A549 (cell line): ENCODE data around the gene THRA. TPM values are rescaled to one million over a fixed set of nuclear protein-coding genes. Genes with fewer than 3 reads are reported as not detected.

ENCODE experiments used
- ATAC-seq, 2 experiments: fragments of 200-7000 bp in 1 of 2; fragments of >200 bp in 1 of 2; cut with Nextera tagmentation in 1 of 2; cut with Tn5 transposase in 1 of 2; 3 replicates each; pipeline versions ENCODE4 v1.8.0 to v1.9.1; 2018 to 2020; ENCODE audit warnings: mild to moderate bottlenecking in 1 of 2, moderate library complexity in 1 of 2
- CTCF ChIA-PET: fragments of 300-600 bp; sonication (Branson Sonifier 250); formaldehyde crosslinking; extraction: SDS; loops from one replicate; lab custom pipeline; 2021; ENCODE audit warnings: antibody characterized with exemption, inconsistent platforms; lab: Yijun Ruan, JAX
- POLR2A ChIA-PET: fragments of 350-600 bp; formaldehyde crosslinking; extraction: SDS; loops from one replicate; lab custom pipeline; 2021; ENCODE audit warnings: antibody characterized with exemption, inconsistent platforms; lab: Yijun Ruan, JAX
- DNase-seq, 2 experiments: peaks; one replicate each; pipeline versions ENCODE4 v3.0.0 to v3.0.0-alpha.2; 2011 to 2016; ENCODE audit warnings: low read depth in 1 of 2, low spot score in 1 of 2
- FAIRE-seq: peaks from 2 replicates; lab custom pipeline; 2011; peaks lifted over from hg19 to GRCh38; lab: Jason Lieb, UNC
- H3K27ac ChIP-seq, 2 experiments: fragments of >200 bp; sonication (Bioruptor Twin); formaldehyde crosslinking; 3 replicates each; pipeline ENCODE4 v1.5.1; 2016 to 2017
- H3K4me1 ChIP-seq: fragments of >200 bp; sonication (Bioruptor Twin); formaldehyde crosslinking; 3 replicates; pipeline ENCODE4 v1.6.1; 2016
- H3K4me2 ChIP-seq: fragments of >200 bp; sonication (Bioruptor Twin); formaldehyde crosslinking; 3 replicates; pipeline ENCODE4 v1.6.1; 2016
- H3K4me3 ChIP-seq: fragments of >200 bp; sonication (Bioruptor Twin); formaldehyde crosslinking; 3 replicates; pipeline ENCODE4 v1.5.1; 2016
- H3K9me3 ChIP-seq: fragments of >200 bp; sonication (Bioruptor Twin); formaldehyde crosslinking; 3 replicates; pipeline ENCODE4 v1.6.1; 2016
- HOXA7 ChIP-seq: fragments of 250-450 bp; sonication (Bioruptor Pico); IDR thresholded peaks from 2 replicates; pipeline ENCODE4 v1.5.0; 2020; ENCODE audit warnings: mild to moderate bottlenecking, moderate library complexity
- JUN ChIP-seq, 2 experiments: fragments of >200 bp; sonication (Bioruptor Twin); formaldehyde crosslinking; IDR thresholded peaks; 2 replicates in 1 of 2; 3 replicates in 1 of 2; pipeline ENCODE4 v1.6.1; 2016 to 2017
- MYC ChIP-seq: IDR thresholded peaks from 2 replicates; pipeline ENCODE4 v1.6.1; 2012; ENCODE audit warnings: mild to moderate bottlenecking, inconsistent platforms, low read length, improper control_type of control experiment, borderline replicate concordance
- POLR2A ChIP-seq: IDR thresholded peaks from 2 replicates; pipeline ENCODE4 v1.6.1; 2012; ENCODE audit warnings: mild to moderate bottlenecking, low read length
- RFX5 ChIP-seq: fragments of 450-650 bp; IDR thresholded peaks from 2 replicates; pipeline ENCODE4 v1.7.1; 2014; ENCODE audit warnings: antibody characterized with exemption, mild to moderate bottlenecking, moderate library complexity
- WGBS: methylation state at CpG from one replicate; pipeline ENCODE4 v1.1.6; 2017; ENCODE audit errors: missing lambda C conversion rate; 5-methylcytosine and 5-hydroxymethylcytosine counted together
- polyA plus RNA-seq, 4 experiments: library from polyadenylated mRNA; depleted of rRNA in 3 of 4; stranded (reverse); fragments of >200 nt; fragmentation: RNase III in 1 of 4; extraction: RNeasy Plus Mini Kit Qiagen cat#74134 plus additional on column Dnase treatment in 1 of 4; gene quantifications; 2 replicates in 3 of 4; 3 replicates in 1 of 4; pipeline ENCODE4 v1.2.3, GENCODE V29; 2011 to 2017
- TF ChIP-seq, protein P1 (sequence below): fragments of 150-350 bp; IDR thresholded peaks from 2 replicates; pipeline ENCODE4 v1.6.1; 2014; ENCODE audit warnings: low read depth, mild to moderate bottlenecking, low read length
- TF ChIP-seq, protein P2 (sequence below): fragments of >200 bp; sonication (Bioruptor Twin); formaldehyde crosslinking; IDR thresholded peaks from 3 replicates; pipeline ENCODE4 v1.5.1; 2016
- TF ChIP-seq, protein P3 (sequence below): fragments of 450-650 bp; IDR thresholded peaks from 2 replicates; pipeline ENCODE4 v1.6.1; 2014; ENCODE audit warnings: antibody characterized with exemption
- TF ChIP-seq, protein P4 (sequence below): fragments of 250-450 bp; sonication (Bioruptor Pico); IDR thresholded peaks from 2 replicates; pipeline ENCODE4 v1.5.0; 2021; ENCODE audit warnings: mild to moderate bottlenecking, moderate library complexity, borderline replicate concordance
- TF ChIP-seq, protein P5 (sequence below): fragments of >200 bp; sonication (Bioruptor Twin); formaldehyde crosslinking; IDR thresholded peaks from 3 replicates; pipeline ENCODE4 v1.6.1; 2016

The THRA gene
- polyA plus RNA-seq, 2 of the 4 experiments (the other 2 are of a cell fraction), result 20.1 to 22.5 TPM

DNA sequence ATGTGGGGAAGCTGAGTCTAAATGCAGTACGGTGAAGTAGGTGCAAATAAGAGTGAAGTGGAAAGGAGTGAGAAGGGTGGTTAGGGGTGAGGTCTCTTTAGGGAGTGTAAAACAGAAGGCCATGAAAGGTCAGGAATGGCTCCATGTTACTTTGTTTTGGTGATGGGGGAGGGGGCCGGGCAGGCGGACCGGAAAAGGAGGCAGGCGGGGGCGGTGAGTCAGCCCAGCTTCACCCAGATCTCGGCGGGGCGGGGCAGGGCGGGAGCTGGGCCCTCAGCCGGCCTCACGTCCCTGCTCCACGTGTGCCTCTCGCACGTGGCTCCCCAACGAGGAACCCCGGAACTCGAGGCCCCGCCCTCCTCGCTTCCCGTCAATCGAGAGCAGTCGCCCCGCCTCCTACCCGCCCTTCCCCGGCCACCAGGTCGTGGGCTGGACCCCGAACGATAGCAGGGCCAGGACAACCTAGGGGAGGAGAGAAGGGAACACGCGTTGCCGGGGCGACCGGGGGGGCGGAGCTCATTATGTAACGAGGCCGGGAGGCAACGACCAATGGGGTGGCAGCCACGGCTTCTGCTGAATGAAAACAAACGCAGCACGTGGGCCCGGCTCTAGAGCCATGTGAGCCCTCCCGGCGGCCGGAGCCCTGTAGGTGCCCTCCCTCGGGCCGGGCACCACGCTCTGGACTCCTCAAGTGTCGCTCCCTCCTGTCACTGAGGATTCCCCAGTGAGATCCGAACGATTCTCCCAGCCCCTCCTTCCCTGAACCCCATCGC is 36.3 kb downstream of the THRA start (continued):
- TF ChIP-seq, protein P1, sequence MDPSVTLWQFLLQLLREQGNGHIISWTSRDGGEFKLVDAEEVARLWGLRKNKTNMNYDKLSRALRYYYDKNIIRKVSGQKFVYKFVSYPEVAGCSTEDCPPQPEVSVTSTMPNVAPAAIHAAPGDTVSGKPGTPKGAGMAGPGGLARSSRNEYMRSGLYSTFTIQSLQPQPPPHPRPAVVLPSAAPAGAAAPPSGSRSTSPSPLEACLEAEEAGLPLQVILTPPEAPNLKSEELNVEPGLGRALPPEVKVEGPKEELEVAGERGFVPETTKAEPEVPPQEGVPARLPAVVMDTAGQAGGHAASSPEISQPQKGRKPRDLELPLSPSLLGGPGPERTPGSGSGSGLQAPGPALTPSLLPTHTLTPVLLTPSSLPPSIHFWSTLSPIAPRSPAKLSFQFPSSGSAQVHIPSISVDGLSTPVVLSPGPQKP, result no peak
- TF ChIP-seq HOXA7 (0 out of 2 replicates have a peak, but pooled peaks have one; percentile 32), POLR2A (no peak), JUN (IDR thresholded peaks at IDR 0.05) (peak; percentile 52 to 77; a peak in 2 of 5 replicates)
- TF ChIP-seq, protein P2, sequence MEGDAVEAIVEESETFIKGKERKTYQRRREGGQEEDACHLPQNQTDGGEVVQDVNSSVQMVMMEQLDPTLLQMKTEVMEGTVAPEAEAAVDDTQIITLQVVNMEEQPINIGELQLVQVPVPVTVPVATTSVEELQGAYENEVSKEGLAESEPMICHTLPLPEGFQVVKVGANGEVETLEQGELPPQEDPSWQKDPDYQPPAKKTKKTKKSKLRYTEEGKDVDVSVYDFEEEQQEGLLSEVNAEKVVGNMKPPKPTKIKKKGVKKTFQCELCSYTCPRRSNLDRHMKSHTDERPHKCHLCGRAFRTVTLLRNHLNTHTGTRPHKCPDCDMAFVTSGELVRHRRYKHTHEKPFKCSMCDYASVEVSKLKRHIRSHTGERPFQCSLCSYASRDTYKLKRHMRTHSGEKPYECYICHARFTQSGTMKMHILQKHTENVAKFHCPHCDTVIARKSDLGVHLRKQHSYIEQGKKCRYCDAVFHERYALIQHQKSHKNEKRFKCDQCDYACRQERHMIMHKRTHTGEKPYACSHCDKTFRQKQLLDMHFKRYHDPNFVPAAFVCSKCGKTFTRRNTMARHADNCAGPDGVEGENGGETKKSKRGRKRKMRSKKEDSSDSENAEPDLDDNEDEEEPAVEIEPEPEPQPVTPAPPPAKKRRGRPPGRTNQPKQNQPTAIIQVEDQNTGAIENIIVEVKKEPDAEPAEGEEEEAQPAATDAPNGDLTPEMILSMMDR, result no peak
- TF ChIP-seq, all 56 proteins: peak for 26

DNA sequence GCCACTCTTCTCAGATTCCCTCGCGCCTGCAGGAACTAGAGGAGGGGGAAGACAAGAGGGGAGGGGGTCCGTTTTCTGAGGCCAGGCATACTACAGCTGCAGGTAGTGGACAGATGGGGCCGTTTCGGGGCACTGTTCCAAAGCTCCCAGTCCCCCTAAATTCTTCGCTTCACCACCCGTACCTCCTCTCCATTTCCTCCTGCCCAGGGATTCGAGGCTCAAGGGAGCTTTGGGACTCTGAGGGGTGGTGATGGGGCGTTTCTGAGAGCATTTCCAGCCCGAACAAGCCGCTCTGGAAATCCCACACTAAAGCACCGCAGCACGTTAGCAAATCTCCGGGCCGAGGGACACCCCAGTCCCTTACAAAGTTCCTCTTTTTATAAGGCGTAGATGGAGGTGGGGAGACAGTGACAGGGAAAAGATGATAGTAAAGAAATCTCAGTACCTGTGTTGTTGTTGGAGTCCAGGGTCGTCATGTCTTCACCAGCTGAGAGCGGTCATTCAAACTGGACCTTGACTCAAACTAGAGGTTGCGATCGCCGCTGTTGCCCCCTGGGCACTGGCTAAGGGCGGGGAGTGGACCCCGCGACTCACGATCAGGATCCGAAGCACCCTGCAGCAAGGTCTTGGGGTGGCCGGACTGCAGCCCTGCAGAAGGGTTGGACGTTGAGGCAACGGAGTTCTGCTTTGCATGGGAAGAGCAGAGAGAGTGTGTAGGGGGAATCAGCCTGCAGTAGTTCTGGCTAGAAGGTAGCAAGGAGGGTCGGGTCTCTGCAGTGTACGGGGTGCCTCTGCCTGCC is 37.1 kb downstream of the THRA start:
- no peak for DNase-seq
- FAIRE-seq, result no peak
- TF ChIP-seq, protein P3, sequence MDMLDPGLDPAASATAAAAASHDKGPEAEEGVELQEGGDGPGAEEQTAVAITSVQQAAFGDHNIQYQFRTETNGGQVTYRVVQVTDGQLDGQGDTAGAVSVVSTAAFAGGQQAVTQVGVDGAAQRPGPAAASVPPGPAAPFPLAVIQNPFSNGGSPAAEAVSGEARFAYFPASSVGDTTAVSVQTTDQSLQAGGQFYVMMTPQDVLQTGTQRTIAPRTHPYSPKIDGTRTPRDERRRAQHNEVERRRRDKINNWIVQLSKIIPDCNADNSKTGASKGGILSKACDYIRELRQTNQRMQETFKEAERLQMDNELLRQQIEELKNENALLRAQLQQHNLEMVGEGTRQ, result no peak
- 0 out of 2 replicates have a peak, but pooled peaks have one; percentile 39 for TF ChIP-seq RFX5
- TF ChIP-seq, protein P4, sequence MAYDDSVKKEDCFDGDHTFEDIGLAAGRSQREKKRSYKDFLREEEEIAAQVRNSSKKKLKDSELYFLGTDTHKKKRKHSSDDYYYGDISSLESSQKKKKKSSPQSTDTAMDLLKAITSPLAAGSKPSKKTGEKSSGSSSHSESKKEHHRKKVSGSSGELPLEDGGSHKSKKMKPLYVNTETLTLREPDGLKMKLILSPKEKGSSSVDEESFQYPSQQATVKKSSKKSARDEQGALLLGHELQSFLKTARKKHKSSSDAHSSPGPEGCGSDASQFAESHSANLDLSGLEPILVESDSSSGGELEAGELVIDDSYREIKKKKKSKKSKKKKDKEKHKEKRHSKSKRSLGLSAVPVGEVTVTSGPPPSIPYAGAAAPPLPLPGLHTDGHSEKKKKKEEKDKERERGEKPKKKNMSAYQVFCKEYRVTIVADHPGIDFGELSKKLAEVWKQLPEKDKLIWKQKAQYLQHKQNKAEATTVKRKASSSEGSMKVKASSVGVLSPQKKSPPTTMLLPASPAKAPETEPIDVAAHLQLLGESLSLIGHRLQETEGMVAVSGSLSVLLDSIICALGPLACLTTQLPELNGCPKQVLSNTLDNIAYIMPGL, result 0 out of 2 replicates have a peak, but pooled peaks have one; percentile 36
- H3K4me3 ChIP-seq, result peak overlapping the region; percentile 54
- H3K4me1 ChIP-seq, result peaks cover 59% of the 10 kb centered on the region
- 11% methylated on average over 25 of the region's 31 CpGs for WGBS
- H3K4me2 ChIP-seq, result peak overlapping the region; percentile 95
- H3K27ac ChIP-seq, result peak overlapping the region; percentile 89
- peak; percentile 12 to 46 for ATAC-seq
- H3K9me3 ChIP-seq, result no peaks in the 10 kb centered on the region
- ChIA-PET POLR2A (interaction anchor here (0.6 to 7.1 kb wide), 22 partner anchors 10 to 1589 kb away, joined by 3 to 173 read pairs (median 6); partner anchors contain the start of genes CASC3, EIF1, MED24 and MSL1), CTCF (interaction anchor here (0.8 to 17.1 kb wide), 16 partner anchors 10 to 120 kb away, joined by 3 to 390 read pairs (median 8); partner anchors contain the start of genes PSMD3 and THRA)

DNA sequence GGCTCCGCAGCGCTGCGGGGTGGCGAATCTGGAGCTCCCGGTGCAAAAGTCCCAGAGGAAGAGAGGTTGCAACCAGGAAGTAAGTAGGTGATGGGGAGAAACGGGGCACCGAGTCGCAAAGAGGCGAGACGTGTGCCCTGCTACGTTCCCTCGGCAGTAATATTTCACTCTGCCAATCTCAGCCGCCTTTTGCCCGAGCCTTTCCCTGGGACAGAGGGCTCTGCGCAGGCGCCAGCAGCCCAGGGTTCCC is 37.6 kb downstream of the THRA start, which contains the start of gene NR1D1:
NR1D1 (minus strand) TSS at position 171 of the 250 bp plus-strand sequence. CDS start 495 bp downstream, outside the sequence.
- CTCF ChIA-PET, result interaction anchor here (0.6 to 17.1 kb wide), 15 partner anchors 11 to 102 kb away, joined by 3 to 390 read pairs (median 7); partner anchors contain the start of gene THRA
- DNase-seq (no peak), ATAC-seq (no peak; a peak in 1 of 6 replicates), FAIRE-seq (no peak)
- WGBS, result under 1% methylated on average over 16 of the region's 16 CpGs
- Histone ChIP-seq H3K4me1 (peaks cover 63% of the 10 kb centered on the region), H3K4me3 (peak within 1 kb of the TSS; percentile 54), H3K4me2 (peak within 1 kb of the TSS; percentile 95), H3K27ac (peak within 1 kb of the TSS; percentile 89), H3K9me3 (no peaks in the 10 kb centered on the region)
- POLR2A ChIA-PET, result interaction anchor here (0.6 to 7.1 kb wide), 20 partner anchors 10 to 1917 kb away, joined by 3 to 173 read pairs (median 6); partner anchors contain the start of genes CASC3, DNAJC7, EIF1 and MED24
- peak; percentile 68 for TF ChIP-seq POLR2A
- no peak for TF ChIP-seq MYC
- TF ChIP-seq, protein P5, sequence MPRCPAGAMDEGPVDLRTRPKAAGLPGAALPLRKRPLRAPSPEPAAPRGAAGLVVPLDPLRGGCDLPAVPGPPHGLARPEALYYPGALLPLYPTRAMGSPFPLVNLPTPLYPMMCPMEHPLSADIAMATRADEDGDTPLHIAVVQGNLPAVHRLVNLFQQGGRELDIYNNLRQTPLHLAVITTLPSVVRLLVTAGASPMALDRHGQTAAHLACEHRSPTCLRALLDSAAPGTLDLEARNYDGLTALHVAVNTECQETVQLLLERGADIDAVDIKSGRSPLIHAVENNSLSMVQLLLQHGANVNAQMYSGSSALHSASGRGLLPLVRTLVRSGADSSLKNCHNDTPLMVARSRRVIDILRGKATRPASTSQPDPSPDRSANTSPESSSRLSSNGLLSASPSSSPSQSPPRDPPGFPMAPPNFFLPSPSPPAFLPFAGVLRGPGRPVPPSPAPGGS, result peak; percentile 40; the same call in 1 of the 3 replicates
